ENCODE data around the gene MSI2.

Gene MSI2

GRCh38 chr17:57228911-57229310 is 27.4 kb upstream of the MSI2 start:
- H2BK12ac ChIP-seq (ENCODE audit: low read length) = no peak overlapping the region
- H3K4me2 ChIP-seq (ENCODE audit: insufficient read depth, low read length, poor library complexity, severe bottlenecking) = no peak overlapping the region
- H4K8ac ChIP-seq (ENCODE audit: low read depth, low read length) = no peak overlapping the region
- H3K27ac ChIP-seq (replicated peaks; ENCODE audit: low read length) = no peak overlapping the region
- H3K18ac ChIP-seq (ENCODE audit: low read length) = no peak overlapping the region
- H2AK5ac ChIP-seq (ENCODE audit: low read depth, low read length) = no peak overlapping the region
- H2AFZ ChIP-seq (ENCODE audit: low read length) = no peak overlapping the region
- no peak overlapping the region for H3K23ac ChIP-seq (ENCODE audit: low read depth, low read length, poor library complexity)
- H3K9me3 ChIP-seq (replicated peaks in 1 of 2; ENCODE audit: control insufficient read depth in 2 of 2, insufficient read depth in 1 of 2, low read depth in 1 of 2, low read length in 2 of 2) = no peaks in the 10 kb centered on the region
- H2BK5ac ChIP-seq (ENCODE audit: low read length) = no peak overlapping the region
- H3K4me1 ChIP-seq (ENCODE audit: control insufficient read depth in 2 of 2, insufficient read depth in 1 of 2, low read depth in 1 of 2, low read length in 2 of 2) = no peaks in the 10 kb centered on the region
- H3K14ac ChIP-seq (ENCODE audit: low read length) = no peak overlapping the region
- no peaks in the 10 kb centered on the region for H3K36me3 ChIP-seq (replicated peaks in 1 of 2; ENCODE audit: control insufficient read depth in 2 of 2, insufficient read depth in 2 of 2, low read length in 2 of 2)
- no peak overlapping the region for H2BK15ac ChIP-seq (ENCODE audit: low read length)
- no peaks in the 10 kb centered on the region for H3K27me3 ChIP-seq (ENCODE audit: control insufficient read depth in 3 of 3, insufficient read depth in 3 of 3, low read depth in 1 of 3, low read length in 3 of 3)
- H3K4ac ChIP-seq (ENCODE audit: low read length) = no peak overlapping the region
- no peaks in the 10 kb centered on the region for H3K79me1 ChIP-seq (ENCODE audit: low read depth, low read length)
- no peak overlapping the region for H3K4me3 ChIP-seq (ENCODE audit: low read length in 2 of 2)
- no peak for DNase-seq (ENCODE audit: low spot score)
- WGBS, 2 donors (ENCODE audit: extremely low coverage in 2 of 2, insufficient read length in 2 of 2, insufficient replicate concordance in 1 of 2) = no CpG with 5 or more reads among the region's 4 CpGs
- H2BK120ac ChIP-seq (ENCODE audit: low read depth, low read length) = no peak overlapping the region
- no peak overlapping the region for H4K91ac ChIP-seq (ENCODE audit: low read depth, low read length, poor library complexity)
- H3K9ac ChIP-seq (ENCODE audit: low read depth, low read length, poor library complexity) = no peak overlapping the region

DNA sequence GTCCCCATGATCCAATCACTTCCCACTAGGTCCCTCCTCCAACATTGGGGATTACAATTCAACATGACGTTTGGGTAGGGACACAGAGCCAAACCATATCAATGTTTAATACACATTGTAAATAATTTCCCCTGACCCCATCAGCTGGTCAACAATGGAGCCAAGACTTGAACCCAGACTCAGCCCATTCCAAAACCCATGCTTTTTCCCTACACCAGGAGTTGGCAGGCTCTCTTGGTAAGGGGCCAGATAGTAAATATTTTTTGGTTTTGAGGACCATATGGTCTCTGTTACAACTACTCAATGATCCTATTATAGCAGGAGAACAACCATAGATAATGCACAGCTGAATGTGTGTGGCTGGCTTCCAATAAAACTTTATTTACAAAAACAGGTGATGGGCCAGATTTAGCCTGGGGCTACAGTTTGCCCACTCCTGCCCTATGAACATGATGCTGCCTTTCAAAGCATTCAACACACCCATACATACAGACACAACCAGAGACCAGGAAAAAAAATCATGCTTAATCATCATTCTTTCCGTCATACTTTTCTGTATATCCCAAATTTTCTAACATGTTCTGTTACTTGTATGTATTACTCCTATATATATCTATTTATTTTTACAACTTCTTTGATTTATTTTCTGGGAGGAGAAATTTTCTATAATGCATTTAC is 22.1 kb upstream of the MSI2 start:
- DNase-seq (ENCODE audit: low spot score) = no peak
- Histone ChIP-seq H3K4me3 (ENCODE audit: low read length in 2 of 2) (no peak overlapping the region), H2AK5ac (ENCODE audit: low read depth, low read length) (no peak overlapping the region), H2BK12ac (ENCODE audit: low read length) (no peak overlapping the region), H4K91ac (ENCODE audit: low read depth, low read length, poor library complexity) (no peak overlapping the region), H2AFZ (ENCODE audit: low read length) (no peak overlapping the region), H3K4me1 (ENCODE audit: control insufficient read depth in 2 of 2, insufficient read depth in 1 of 2, low read depth in 1 of 2, low read length in 2 of 2) (peaks cover 4 to 6% of the 10 kb centered on the region in 2 donors), H3K23ac (ENCODE audit: low read depth, low read length, poor library complexity) (no peak overlapping the region), H3K14ac (ENCODE audit: low read length) (no peak overlapping the region), H3K18ac (ENCODE audit: low read length) (no peak overlapping the region), H3K36me3 (replicated peaks in 1 of 2; ENCODE audit: control insufficient read depth in 2 of 2, insufficient read depth in 2 of 2, low read length in 2 of 2) (no peaks in the 10 kb centered on the region), H3K4ac (ENCODE audit: low read length) (no peak overlapping the region), H3K4me2 (ENCODE audit: insufficient read depth, low read length, poor library complexity, severe bottlenecking) (no peak overlapping the region), H4K8ac (ENCODE audit: low read depth, low read length) (no peak overlapping the region), H3K27ac (replicated peaks; ENCODE audit: low read length) (no peak overlapping the region), H3K9ac (ENCODE audit: low read depth, low read length, poor library complexity) (no peak overlapping the region), H2BK15ac (ENCODE audit: low read length) (no peak overlapping the region), H2BK120ac (ENCODE audit: low read depth, low read length) (no peak overlapping the region), H2BK5ac (ENCODE audit: low read length) (no peak overlapping the region), H3K9me3 (replicated peaks in 1 of 2; ENCODE audit: control insufficient read depth in 2 of 2, insufficient read depth in 1 of 2, low read depth in 1 of 2, low read length in 2 of 2) (no peaks in the 10 kb centered on the region), H3K79me1 (ENCODE audit: low read depth, low read length) (no peaks in the 10 kb centered on the region), H3K27me3 (ENCODE audit: control insufficient read depth in 3 of 3, insufficient read depth in 3 of 3, low read depth in 1 of 3, low read length in 3 of 3) (no peaks in the 10 kb centered on the region)
- WGBS, 2 donors (ENCODE audit: extremely low coverage in 2 of 2, insufficient read length in 2 of 2, insufficient replicate concordance in 1 of 2) = no CpG with 5 or more reads among the region's 2 CpGs

DNA sequence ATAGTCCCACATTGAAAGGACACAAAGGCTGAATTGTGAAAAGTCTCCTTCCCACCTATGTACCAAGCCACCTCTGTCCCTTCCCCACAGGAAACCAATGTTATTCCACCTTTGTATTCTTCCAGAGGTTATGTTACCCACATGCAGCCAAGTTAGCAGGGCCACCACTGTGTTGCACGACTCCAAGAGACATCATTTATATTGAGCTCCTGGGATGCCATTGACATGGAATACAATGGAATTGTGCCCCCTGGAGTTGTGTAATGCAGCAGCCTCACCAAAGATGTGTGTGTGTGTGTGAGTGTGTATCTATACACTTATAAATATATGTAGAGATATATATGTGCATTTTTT is 21.6 kb upstream of the MSI2 start:
- no peak overlapping the region for H4K8ac ChIP-seq (ENCODE audit: low read depth, low read length)
- H3K9me3 ChIP-seq (replicated peaks in 1 of 2; ENCODE audit: control insufficient read depth in 2 of 2, insufficient read depth in 1 of 2, low read depth in 1 of 2, low read length in 2 of 2) = no peaks in the 10 kb centered on the region
- H2BK15ac ChIP-seq (ENCODE audit: low read length) = no peak overlapping the region
- no peak overlapping the region for H3K4ac ChIP-seq (ENCODE audit: low read length)
- no peaks in the 10 kb centered on the region for H3K27me3 ChIP-seq (ENCODE audit: control insufficient read depth in 3 of 3, insufficient read depth in 3 of 3, low read depth in 1 of 3, low read length in 3 of 3)
- H2BK12ac ChIP-seq (ENCODE audit: low read length) = no peak overlapping the region
- no peak overlapping the region for H3K14ac ChIP-seq (ENCODE audit: low read length)
- no peak overlapping the region for H2BK120ac ChIP-seq (ENCODE audit: low read depth, low read length)
- no peak overlapping the region for H2AFZ ChIP-seq (ENCODE audit: low read length)
- no peak overlapping the region for H3K27ac ChIP-seq (replicated peaks; ENCODE audit: low read length)
- H3K4me2 ChIP-seq (ENCODE audit: insufficient read depth, low read length, poor library complexity, severe bottlenecking) = no peak overlapping the region
- no peaks in the 10 kb centered on the region for H3K79me1 ChIP-seq (ENCODE audit: low read depth, low read length)
- no peak overlapping the region for H3K4me3 ChIP-seq (ENCODE audit: low read length in 2 of 2)
- no peak overlapping the region for H2AK5ac ChIP-seq (ENCODE audit: low read depth, low read length)
- WGBS, 2 donors (ENCODE audit: extremely low coverage in 2 of 2, insufficient read length in 2 of 2, insufficient replicate concordance in 1 of 2) = no CpG with 5 or more reads among the region's 1 CpG
- no peak overlapping the region for H3K23ac ChIP-seq (ENCODE audit: low read depth, low read length, poor library complexity)
- peaks cover 4 to 6% of the 10 kb centered on the region in 2 donors for H3K4me1 ChIP-seq (ENCODE audit: control insufficient read depth in 2 of 2, insufficient read depth in 1 of 2, low read depth in 1 of 2, low read length in 2 of 2)
- no peak overlapping the region for H2BK5ac ChIP-seq (ENCODE audit: low read length)
- no peak for DNase-seq (ENCODE audit: low spot score)
- H4K91ac ChIP-seq (ENCODE audit: low read depth, low read length, poor library complexity) = no peak overlapping the region
- no peak overlapping the region for H3K18ac ChIP-seq (ENCODE audit: low read length)
- H3K36me3 ChIP-seq (replicated peaks in 1 of 2; ENCODE audit: control insufficient read depth in 2 of 2, insufficient read depth in 2 of 2, low read length in 2 of 2) = no peaks in the 10 kb centered on the region
- no peak overlapping the region for H3K9ac ChIP-seq (ENCODE audit: low read depth, low read length, poor library complexity)

GRCh38 chr17:57235124-57235523 is 21.2 kb upstream of the MSI2 start:
- no peak overlapping the region for H4K91ac ChIP-seq (ENCODE audit: low read depth, low read length, poor library complexity)
- H3K18ac ChIP-seq (ENCODE audit: low read length) = no peak overlapping the region
- no peak overlapping the region for H2BK12ac ChIP-seq (ENCODE audit: low read length)
- H3K4me1 ChIP-seq (ENCODE audit: control insufficient read depth in 2 of 2, insufficient read depth in 1 of 2, low read depth in 1 of 2, low read length in 2 of 2) = peaks cover 4 to 6% of the 10 kb centered on the region in 2 donors
- no peak overlapping the region for H2BK120ac ChIP-seq (ENCODE audit: low read depth, low read length)
- H4K8ac ChIP-seq (ENCODE audit: low read depth, low read length) = no peak overlapping the region
- no peaks in the 10 kb centered on the region for H3K27me3 ChIP-seq (ENCODE audit: control insufficient read depth in 3 of 3, insufficient read depth in 3 of 3, low read depth in 1 of 3, low read length in 3 of 3)
- no CpG with 5 or more reads among the region's 6 CpGs for WGBS, 2 donors (ENCODE audit: extremely low coverage in 2 of 2, insufficient read length in 2 of 2, insufficient replicate concordance in 1 of 2)
- H3K9me3 ChIP-seq (replicated peaks in 1 of 2; ENCODE audit: control insufficient read depth in 2 of 2, insufficient read depth in 1 of 2, low read depth in 1 of 2, low read length in 2 of 2) = no peaks in the 10 kb centered on the region
- no peaks in the 10 kb centered on the region for H3K79me1 ChIP-seq (ENCODE audit: low read depth, low read length)
- H3K4ac ChIP-seq (ENCODE audit: low read length) = no peak overlapping the region
- no peak overlapping the region for H3K14ac ChIP-seq (ENCODE audit: low read length)
- no peak overlapping the region for H2AFZ ChIP-seq (ENCODE audit: low read length)
- no peak overlapping the region for H3K27ac ChIP-seq (replicated peaks; ENCODE audit: low read length)
- H3K9ac ChIP-seq (ENCODE audit: low read depth, low read length, poor library complexity) = no peak overlapping the region
- no peaks in the 10 kb centered on the region for H3K36me3 ChIP-seq (replicated peaks in 1 of 2; ENCODE audit: control insufficient read depth in 2 of 2, insufficient read depth in 2 of 2, low read length in 2 of 2)
- DNase-seq (ENCODE audit: low spot score) = no peak
- H2BK5ac ChIP-seq (ENCODE audit: low read length) = no peak overlapping the region
- no peak overlapping the region for H3K23ac ChIP-seq (ENCODE audit: low read depth, low read length, poor library complexity)
- no peak overlapping the region for H3K4me3 ChIP-seq (ENCODE audit: low read length in 2 of 2)
- H3K4me2 ChIP-seq (ENCODE audit: insufficient read depth, low read length, poor library complexity, severe bottlenecking) = no peak overlapping the region
- no peak overlapping the region for H2AK5ac ChIP-seq (ENCODE audit: low read depth, low read length)
- H2BK15ac ChIP-seq (ENCODE audit: low read length) = no peak overlapping the region

Measured in neuronal stem cell (in vitro differentiated cells).